HCT116 (cell line): ENCODE results near the gene ATG5. TPM values are rescaled to one million over a fixed set of nuclear protein-coding genes. Genes with fewer than 3 reads are reported as not detected.

Experiments used
- ATAC-seq: fragments of 200-7000 bp; cut with Tn5 transposase; 2 replicates; pipeline ENCODE4 v1.9.1; 2020; ENCODE audit warnings: mild to moderate bottlenecking, moderate library complexity
- BruUV-seq: library from RNA; stranded (reverse); fragments of 400-500 nt; replicated peaks from 2 replicates; lab custom pipeline; 2021; lab: Mats Ljungman, UMichigan
- CTCF ChIA-PET: fragments of 300-600 bp; sonication (Branson Sonifier 250); formaldehyde crosslinking; loops from one replicate; lab custom pipeline; 2021; ENCODE audit warnings: antibody characterized with exemption; lab: Charles Lee
- POLR2A ChIA-PET: fragments of 300-600, 350-600 bp; sonication (Branson Sonifier 250); formaldehyde crosslinking; loops from one replicate; lab custom pipeline; 2021; ENCODE audit warnings: antibody characterized with exemption; lab: Charles Lee
- RAD21 ChIA-PET, 2 experiments: fragments of 300-600 bp; sonication (Branson Sonifier 250); formaldehyde crosslinking; loops; one replicate each; lab custom pipeline; 2023; ENCODE audit warnings: low total read pairs in 2 of 2; ENCODE audit not compliant: uncharacterized antibody in 2 of 2, unreplicated experiment in 2 of 2, low non-redundant PET in 1 of 2; lab: Charles Lee
- DNase-seq: peaks from one replicate; pipeline ENCODE4 v3.0.0-alpha.2; 2010; ENCODE audit warnings: low read depth, low spot score
- H2AFZ ChIP-seq: fragments of 200-600 bp; shearing (Covaris generic), sonication (generic); 2 replicates; pipeline ENCODE4 v1.6.1; 2017; ENCODE audit warnings: low read depth, mixed run types, mixed read lengths, antibody characterized with exemption, low read length; ENCODE audit not compliant: poor library complexity, severe bottlenecking
- H3K27ac ChIP-seq: 2 replicates; pipeline ENCODE4 v1.5.1; 2012; ENCODE audit warnings: low read depth, low read length
- H3K27me3 ChIP-seq: fragments of 200-600 bp; sonication (generic); 2 replicates; pipeline ENCODE4 v1.6.1; 2016; ENCODE audit warnings: mixed run types, low read length, mixed read lengths; ENCODE audit not compliant: insufficient read depth
- H3K36me3 ChIP-seq, 2 experiments: fragments of 200-500 bp in 1 of 2; fragments of 200-600 bp in 1 of 2; sonication (Bioruptor generic) in 1 of 2; sonication (generic) in 1 of 2; 2 replicates each; pipeline versions ENCODE4 v1.5.1 to v1.6.1; 2014 to 2016; ENCODE audit warnings: low read length in 2 of 2, inconsistent platforms in 1 of 2, mixed read lengths in 1 of 2, mixed run types in 1 of 2; ENCODE audit not compliant: insufficient read depth in 2 of 2, control insufficient read depth in 1 of 2
- H3K4me1 ChIP-seq, 2 experiments: fragments of 200-600 bp in 1 of 2; sonication (generic) in 1 of 2; 2 replicates each; pipeline versions ENCODE4 v1.5.1 to v1.6.1; 2012 to 2017; ENCODE audit warnings: low read length in 2 of 2, inconsistent platforms in 1 of 2, mild to moderate bottlenecking in 1 of 2, mixed read lengths in 1 of 2, mixed run types in 1 of 2, moderate library complexity in 1 of 2; ENCODE audit not compliant: insufficient read depth in 2 of 2, control insufficient read depth in 1 of 2
- H3K4me2 ChIP-seq: fragments of 200-600 bp; sonication (generic); 2 replicates; pipeline ENCODE4 v1.6.1; 2017; ENCODE audit warnings: mixed run types, low read length, mixed read lengths
- H3K4me3 ChIP-seq, 2 experiments: fragments of 200-600 bp in 1 of 2; sonication (generic) in 1 of 2; replicated peaks in 1 of 2; 2 replicates each; pipeline ENCODE4 v1.5.1; 2011 to 2016; ENCODE audit warnings: low read length in 2 of 2, control low read depth in 1 of 2, low read depth in 1 of 2, mild to moderate bottlenecking in 1 of 2, mixed read lengths in 1 of 2, mixed run types in 1 of 2
- H3K79me2 ChIP-seq: fragments of 200-600 bp; sonication (generic); 2 replicates; pipeline ENCODE4 v1.6.1; 2017; ENCODE audit warnings: mild to moderate bottlenecking, mixed run types, low read length, moderate library complexity, mixed read lengths; ENCODE audit not compliant: insufficient read depth
- H3K9ac ChIP-seq: fragments of 200-600 bp; sonication (generic); 2 replicates; pipeline ENCODE4 v1.6.1; 2016; ENCODE audit warnings: low read length, mixed read lengths
- H3K9me2 ChIP-seq: fragments of 200-600 bp; sonication (generic), shearing (Covaris generic); 2 replicates; pipeline ENCODE4 v1.6.1; 2017; ENCODE audit warnings: mixed run types, mild to moderate bottlenecking, moderate library complexity; ENCODE audit not compliant: insufficient read depth
- H3K9me3 ChIP-seq, 2 experiments: fragments of 200-500 bp in 1 of 2; fragments of 200-600 bp in 1 of 2; sonication (Bioruptor generic) in 1 of 2; sonication (generic) in 1 of 2; 2 replicates each; pipeline ENCODE4 v1.6.1; 2014 to 2017; ENCODE audit warnings: low read length in 2 of 2, mixed read lengths in 2 of 2, inconsistent platforms in 1 of 2, low read depth in 1 of 2, mild to moderate bottlenecking in 1 of 2, mixed run types in 1 of 2, moderate library complexity in 1 of 2; ENCODE audit not compliant: control insufficient read depth in 1 of 2, insufficient read depth in 1 of 2
- H4K20me1 ChIP-seq: fragments of 200-600 bp; sonication (generic), shearing (Covaris generic); 2 replicates; pipeline ENCODE4 v1.6.1; 2017; ENCODE audit warnings: mixed run types, mild to moderate bottlenecking, moderate library complexity; ENCODE audit not compliant: insufficient read depth
- CBX3 ChIP-seq: IDR thresholded peaks from 2 replicates; pipeline ENCODE4 v1.6.1; 2012; ENCODE audit warnings: low read depth
- CEBPB ChIP-seq: IDR thresholded peaks from 2 replicates; pipeline ENCODE4 v1.6.1; 2012; ENCODE audit warnings: low read depth
- EGR1 ChIP-seq: IDR thresholded peaks from 2 replicates; pipeline ENCODE4 v1.6.1; 2012; ENCODE audit warnings: low read depth
- ELF1 ChIP-seq: IDR thresholded peaks from 2 replicates; pipeline ENCODE4 v1.6.1; 2012; ENCODE audit warnings: low read depth, borderline replicate concordance
- EZH2 ChIP-seq: fragments of 200-600 bp; sonication (generic); IDR thresholded peaks from 2 replicates; pipeline ENCODE4 v1.6.1; 2017; ENCODE audit warnings: antibody characterized with exemption, mixed run types
- EZH2phosphoT487 ChIP-seq: fragments of 200-600 bp; IDR thresholded peaks from 2 replicates; pipeline ENCODE4 v1.6.1; 2018; ENCODE audit warnings: antibody characterized with exemption, borderline replicate concordance
- FOSL1 ChIP-seq: IDR thresholded peaks from 2 replicates; pipeline ENCODE4 v1.6.1; 2012; ENCODE audit warnings: low read depth
- JUND ChIP-seq: IDR thresholded peaks from 2 replicates; pipeline ENCODE4 v1.6.1; 2012
- MAX ChIP-seq: IDR thresholded peaks from 2 replicates; pipeline ENCODE4 v1.6.1; 2012
- POLR2A ChIP-seq: IDR thresholded peaks from 2 replicates; pipeline ENCODE4 v1.7.0; 2011; ENCODE audit warnings: borderline replicate concordance; ENCODE audit not compliant: insufficient read depth, insufficient read length; ENCODE audit errors: extremely low read depth
- RAD21 ChIP-seq: IDR thresholded peaks from 2 replicates; pipeline ENCODE4 v1.6.1; 2012; ENCODE audit warnings: low read depth, mild to moderate bottlenecking
- REST ChIP-seq: IDR thresholded peaks from 2 replicates; pipeline ENCODE4 v1.6.1; 2012; ENCODE audit warnings: low read depth
- SIN3A ChIP-seq: IDR thresholded peaks from 2 replicates; pipeline ENCODE4 v1.6.1; 2012; ENCODE audit warnings: low read depth
- YY1 ChIP-seq: IDR thresholded peaks from 2 replicates; pipeline ENCODE4 v1.6.1; 2011; ENCODE audit warnings: low read length, low read depth, moderate library complexity, mild to moderate bottlenecking; ENCODE audit not compliant: insufficient replicate concordance; ENCODE audit errors: extremely low read depth
- ZFX ChIP-seq: fragments of 450-650 bp; IDR thresholded peaks from 2 replicates; pipeline ENCODE4 v1.6.1; 2017
- intact Hi-C: fragments of 100-400 bp; cut with micrococcal nuclease; formaldehyde crosslinking; loops from 2 replicates; pipeline ENCODE4 v1.10.0; 2022
- total RNA-seq: library from RNA; stranded (reverse); gene quantifications from one replicate; pipeline ENCODE4 v1.2.1, GENCODE V29; 2021; ENCODE audit not compliant: unreplicated experiment
- TF ChIP-seq, protein P1 (sequence below), 3 experiments: fragments of 200-600 bp in 1 of 3; sonication (generic) in 1 of 3; IDR thresholded peaks in 2 of 3; conservative IDR thresholded peaks in 1 of 3; 2 replicates each; pipeline ENCODE4 v1.5.1; 2012 to 2017; ENCODE audit warnings: low read depth in 2 of 3, low read length in 2 of 3, antibody characterized with exemption in 1 of 3, borderline replicate concordance in 1 of 3, control low read depth in 1 of 3, mild to moderate bottlenecking in 1 of 3, mixed read lengths in 1 of 3, mixed run types in 1 of 3, moderate library complexity in 1 of 3; ENCODE audit not compliant: insufficient read depth in 1 of 3
- TF ChIP-seq, protein P2 (sequence below): IDR thresholded peaks from 2 replicates; pipeline ENCODE4 v1.6.1; 2012

Gene ATG5
- total RNA-seq, 1 experiment from 2014 or later, result 39.6 TPM

DNA sequence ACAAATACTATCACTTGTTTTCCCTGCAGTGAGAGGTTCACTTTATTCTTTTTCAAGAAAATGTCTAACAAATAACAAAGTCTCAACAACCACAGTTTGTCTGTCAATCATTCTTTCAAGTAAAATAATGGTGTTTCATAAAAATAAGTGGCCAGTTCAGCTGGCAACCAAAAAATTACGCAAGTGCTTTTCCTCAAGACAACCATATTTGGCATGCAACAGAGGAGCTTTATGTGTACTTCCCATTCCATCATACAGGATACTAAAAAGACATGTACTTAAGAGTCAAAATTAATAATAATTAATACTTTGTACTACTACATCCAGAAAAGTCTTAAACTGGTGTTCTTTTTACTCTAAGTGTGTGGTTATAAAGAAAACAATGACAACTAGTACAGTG is 34.6 kb downstream of the ATG5 start:
- TF ChIP-seq YY1, result no peak
- no peak for TF ChIP-seq REST
- TF ChIP-seq JUND, result no peak
- no peak for TF ChIP-seq FOSL1
- no peak for TF ChIP-seq MAX
- TF ChIP-seq SIN3A, result no peak
- TF ChIP-seq EGR1, result no peak
- TF ChIP-seq EZH2, result no peak
- no peak for TF ChIP-seq EZH2phosphoT487
- no peak for TF ChIP-seq CEBPB
- TF ChIP-seq, protein P1, sequence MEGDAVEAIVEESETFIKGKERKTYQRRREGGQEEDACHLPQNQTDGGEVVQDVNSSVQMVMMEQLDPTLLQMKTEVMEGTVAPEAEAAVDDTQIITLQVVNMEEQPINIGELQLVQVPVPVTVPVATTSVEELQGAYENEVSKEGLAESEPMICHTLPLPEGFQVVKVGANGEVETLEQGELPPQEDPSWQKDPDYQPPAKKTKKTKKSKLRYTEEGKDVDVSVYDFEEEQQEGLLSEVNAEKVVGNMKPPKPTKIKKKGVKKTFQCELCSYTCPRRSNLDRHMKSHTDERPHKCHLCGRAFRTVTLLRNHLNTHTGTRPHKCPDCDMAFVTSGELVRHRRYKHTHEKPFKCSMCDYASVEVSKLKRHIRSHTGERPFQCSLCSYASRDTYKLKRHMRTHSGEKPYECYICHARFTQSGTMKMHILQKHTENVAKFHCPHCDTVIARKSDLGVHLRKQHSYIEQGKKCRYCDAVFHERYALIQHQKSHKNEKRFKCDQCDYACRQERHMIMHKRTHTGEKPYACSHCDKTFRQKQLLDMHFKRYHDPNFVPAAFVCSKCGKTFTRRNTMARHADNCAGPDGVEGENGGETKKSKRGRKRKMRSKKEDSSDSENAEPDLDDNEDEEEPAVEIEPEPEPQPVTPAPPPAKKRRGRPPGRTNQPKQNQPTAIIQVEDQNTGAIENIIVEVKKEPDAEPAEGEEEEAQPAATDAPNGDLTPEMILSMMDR (IDR thresholded peaks at IDR 0.05 in 2 of 3, conservative IDR thresholded peaks at IDR 0.05 in 1 of 3; ENCODE audit: borderline replicate concordance in 1 of 3, insufficient read depth in 1 of 3, low read depth in 2 of 3, low read length in 2 of 3), result no peak
- TF ChIP-seq CBX3, result no peak
- TF ChIP-seq, protein P2, sequence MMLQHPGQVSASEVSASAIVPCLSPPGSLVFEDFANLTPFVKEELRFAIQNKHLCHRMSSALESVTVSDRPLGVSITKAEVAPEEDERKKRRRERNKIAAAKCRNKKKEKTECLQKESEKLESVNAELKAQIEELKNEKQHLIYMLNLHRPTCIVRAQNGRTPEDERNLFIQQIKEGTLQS, result no peak
- TF ChIP-seq ELF1, result no peak
- no peak for TF ChIP-seq RAD21
- TF ChIP-seq POLR2A, result no peak
- TF ChIP-seq ZFX, result no peak
- intact Hi-C loops, result no loop called here
- Histone ChIP-seq H3K27me3 (no peaks in the 10 kb centered on the region), H3K4me2 (no peak overlapping the region), H3K79me2 (peaks cover 65% of the 10 kb centered on the region), H3K27ac (no peak overlapping the region), H2AFZ (no peak overlapping the region), H3K9ac (no peak overlapping the region), H3K4me1 (no peaks in the 10 kb centered on the region), H4K20me1 (no peaks in the 10 kb centered on the region), H3K4me3 (no peak overlapping the region), H3K9me2 (no peaks in the 10 kb centered on the region), H3K9me3 (peaks cover 0 to 3% of the 10 kb centered on the region in 2 experiments; a peak in 1 of 4 replicates), H3K36me3 (peaks cover 7 to 22% of the 10 kb centered on the region in 2 experiments; a peak in 3 of 4 replicates)
- ChIA-PET RAD21 (no interaction called here), CTCF (no interaction called here), POLR2A (no interaction called here)
- no peak for ATAC-seq
- BruUV-seq, result no TSS peak
- no peak for DNase-seq
